ENCODE measurements around the gene GPATCH2L.

DNA sequence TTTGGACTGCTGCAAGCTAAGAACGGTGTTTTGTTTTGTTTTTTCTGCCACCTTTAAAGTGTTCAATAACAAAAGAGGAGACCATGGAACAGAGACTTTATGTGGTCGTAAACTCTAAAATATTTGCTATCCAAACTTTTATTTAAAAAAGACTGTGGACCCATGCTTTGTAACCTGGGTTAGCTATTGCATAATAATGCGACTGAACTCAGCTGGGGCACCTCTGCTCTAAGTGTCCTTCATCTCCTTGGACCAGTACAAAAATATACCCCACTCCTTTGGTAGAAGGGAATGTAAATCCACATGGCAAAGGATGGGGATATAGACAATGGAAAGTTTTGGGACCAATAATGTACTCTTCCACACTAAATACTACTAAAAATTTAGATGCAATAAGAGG is 65.5 kb downstream of the GPATCH2L start:
- no peak for TF ChIP-seq TAF1 (IDR thresholded peaks at IDR 0.05; ENCODE audit: borderline replicate concordance, low read depth, low read length)
- TF ChIP-seq POLR2A (IDR thresholded peaks at IDR 0.05; ENCODE audit: low read depth, low read length) = no peak
- no peak for TF ChIP-seq POLR2AphosphoS5 (IDR thresholded peaks at IDR 0.05; ENCODE audit: low read depth, low read length)

Measured in GM12892 (cell line).